Nucleus accumbens (tissue), 56 donors: ENCODE results near the gene SORCS2.

Source experiments
- DNase-seq, 56 donors: peaks; one replicate each; lab custom pipeline; 2025; lab: John Stamatoyannopoulos, UW

Gene SORCS2

DNA sequence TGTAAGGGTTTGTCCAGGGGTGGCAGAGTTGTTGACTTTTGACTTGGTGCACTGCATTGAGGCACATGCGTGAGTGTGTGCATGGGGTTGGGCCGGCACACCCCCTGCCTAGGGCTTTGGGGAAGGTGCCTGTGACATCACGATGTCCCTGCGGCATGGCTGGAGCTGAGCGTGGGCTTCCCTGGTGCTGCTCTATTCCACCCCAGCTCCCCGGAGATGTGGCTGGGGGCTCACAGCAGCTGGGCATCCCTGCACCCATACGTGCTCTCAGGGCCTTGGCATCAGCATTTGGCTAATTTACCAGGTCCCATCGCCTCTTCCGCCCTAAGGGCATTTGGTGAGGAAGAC, 236.7 kb downstream of the SORCS2 start:
- no peak for DNase-seq

DNA sequence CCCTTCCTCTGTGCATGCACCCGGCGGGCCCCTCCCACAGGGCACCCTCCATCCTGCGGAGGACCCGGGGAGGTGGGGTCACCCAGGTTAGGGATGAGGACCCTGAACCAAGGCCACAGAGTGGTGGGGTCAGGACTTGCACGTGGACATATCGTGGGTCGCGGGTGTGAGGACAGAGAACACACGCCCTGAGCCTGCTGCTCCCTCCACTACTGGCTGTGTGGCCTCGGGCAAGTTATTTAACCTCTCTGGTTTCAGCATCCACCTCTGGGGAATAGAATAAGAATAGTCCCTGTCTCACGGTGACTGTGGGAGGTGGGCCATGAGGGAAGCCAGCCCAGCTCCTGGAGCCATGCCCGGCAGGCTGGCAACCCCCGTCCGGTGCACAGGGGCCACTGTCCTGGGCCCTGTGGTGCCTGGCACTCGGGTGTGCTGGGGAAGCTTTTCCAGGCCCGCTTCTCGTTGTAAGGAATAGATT, 237.3 kb downstream of the SORCS2 start:
- no peak for DNase-seq

DNA sequence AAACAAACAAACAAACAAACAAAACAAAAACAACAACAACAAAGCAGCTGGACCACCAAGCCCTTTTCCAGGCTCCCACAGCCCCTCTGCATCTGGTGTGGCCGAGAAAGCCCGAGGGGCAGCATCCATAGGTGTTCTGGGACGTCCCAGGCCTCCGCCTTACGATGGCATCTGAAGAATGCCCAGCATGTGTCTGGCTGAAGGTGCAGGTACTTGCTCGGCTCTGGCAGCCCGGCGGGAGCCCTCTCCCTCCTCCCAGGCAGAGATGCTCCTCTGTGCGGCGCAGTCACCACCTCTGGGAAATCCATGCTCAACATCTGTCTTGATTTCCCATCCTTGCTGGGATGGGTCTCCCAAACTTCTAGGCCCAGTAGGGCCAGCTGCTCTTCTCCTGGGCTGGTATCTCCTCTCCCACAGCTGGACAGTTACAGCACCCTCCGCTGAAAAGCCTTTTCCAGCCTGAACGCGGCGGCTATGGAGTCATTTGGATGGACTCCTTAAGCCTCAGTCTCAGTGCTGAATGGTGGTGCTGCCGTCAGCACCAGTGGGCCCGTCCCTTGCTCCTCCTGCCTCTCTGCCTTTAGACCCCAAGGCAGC, 238.1 kb downstream of the SORCS2 start:
- no peak for DNase-seq

DNA sequence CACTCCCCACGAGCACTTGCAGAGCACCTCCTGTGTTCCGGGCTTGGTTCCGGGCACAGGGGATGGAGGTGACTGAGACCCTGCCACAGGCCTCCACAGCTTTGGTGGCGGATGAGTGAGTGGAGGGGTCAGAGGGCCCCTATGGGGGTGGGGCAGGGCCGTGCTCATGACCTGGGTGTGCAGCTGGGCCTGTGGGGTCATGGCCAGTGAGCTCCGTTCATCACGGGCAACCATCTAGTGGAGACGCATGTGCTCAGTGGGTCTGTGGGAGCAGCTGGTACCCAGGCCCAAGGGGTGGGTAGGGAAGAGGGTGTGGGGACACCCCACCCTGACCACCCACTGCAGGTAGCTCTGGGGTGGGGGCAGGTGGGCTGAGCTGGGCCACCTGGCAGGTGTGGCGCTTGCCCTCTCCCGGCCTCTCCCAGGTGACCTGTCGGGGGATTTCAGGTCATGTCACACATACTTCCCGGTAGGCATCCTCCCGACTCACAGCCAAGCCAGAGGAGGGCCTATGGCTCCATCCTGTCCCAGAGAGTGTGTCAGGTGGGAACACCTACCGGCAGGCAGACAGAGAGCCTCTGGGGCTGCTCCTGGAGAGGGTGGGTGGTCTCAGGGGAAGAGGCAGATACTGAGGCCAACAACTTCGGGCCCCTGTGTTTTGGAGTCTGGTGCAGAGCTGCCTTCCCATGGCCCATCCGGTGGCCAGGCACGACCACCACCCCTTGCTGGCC, 238.8 kb downstream of the SORCS2 start:
- DNase-seq, result no peak

DNA sequence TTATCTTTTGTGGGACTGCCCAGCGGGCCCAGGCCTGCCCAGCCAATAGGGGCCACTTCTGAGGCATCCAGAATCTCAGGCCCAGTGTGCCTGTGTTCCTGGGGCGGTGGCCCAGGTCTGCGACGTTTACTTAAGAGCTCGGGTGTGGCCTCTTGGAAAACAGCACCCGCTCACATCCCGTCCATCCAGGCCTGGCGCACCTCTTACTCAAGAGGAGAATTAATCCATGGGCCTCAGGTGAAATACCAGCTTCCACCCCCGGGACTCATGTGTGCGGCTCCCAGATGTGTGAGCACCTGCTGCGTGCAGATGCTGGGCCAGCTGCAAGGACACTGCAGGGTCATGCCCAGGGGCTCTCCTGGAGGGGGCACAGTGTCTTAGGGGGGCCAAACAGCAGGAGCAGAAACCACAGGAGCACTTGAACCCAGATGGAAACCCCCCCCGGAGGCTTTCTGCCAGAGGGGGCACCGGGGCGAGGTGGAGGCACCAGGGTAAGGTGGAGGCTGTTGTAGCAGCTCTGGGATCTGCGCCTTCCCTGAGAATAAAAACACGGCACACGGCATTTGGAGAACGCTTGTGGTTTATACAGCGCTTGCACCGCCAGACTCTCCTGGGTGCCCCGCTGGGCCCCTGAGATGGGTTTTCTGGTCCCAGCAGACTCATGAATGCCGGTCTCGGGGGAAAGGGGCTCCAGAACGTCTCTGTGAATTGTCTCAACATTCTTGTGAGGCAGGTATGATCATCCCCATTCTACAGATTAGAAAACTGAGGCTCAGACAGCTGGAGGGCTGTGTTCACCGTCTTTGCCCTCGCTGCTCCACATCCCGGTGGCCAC, 239.6 kb downstream of the SORCS2 start:
- DNase-seq, result no peak

DNA sequence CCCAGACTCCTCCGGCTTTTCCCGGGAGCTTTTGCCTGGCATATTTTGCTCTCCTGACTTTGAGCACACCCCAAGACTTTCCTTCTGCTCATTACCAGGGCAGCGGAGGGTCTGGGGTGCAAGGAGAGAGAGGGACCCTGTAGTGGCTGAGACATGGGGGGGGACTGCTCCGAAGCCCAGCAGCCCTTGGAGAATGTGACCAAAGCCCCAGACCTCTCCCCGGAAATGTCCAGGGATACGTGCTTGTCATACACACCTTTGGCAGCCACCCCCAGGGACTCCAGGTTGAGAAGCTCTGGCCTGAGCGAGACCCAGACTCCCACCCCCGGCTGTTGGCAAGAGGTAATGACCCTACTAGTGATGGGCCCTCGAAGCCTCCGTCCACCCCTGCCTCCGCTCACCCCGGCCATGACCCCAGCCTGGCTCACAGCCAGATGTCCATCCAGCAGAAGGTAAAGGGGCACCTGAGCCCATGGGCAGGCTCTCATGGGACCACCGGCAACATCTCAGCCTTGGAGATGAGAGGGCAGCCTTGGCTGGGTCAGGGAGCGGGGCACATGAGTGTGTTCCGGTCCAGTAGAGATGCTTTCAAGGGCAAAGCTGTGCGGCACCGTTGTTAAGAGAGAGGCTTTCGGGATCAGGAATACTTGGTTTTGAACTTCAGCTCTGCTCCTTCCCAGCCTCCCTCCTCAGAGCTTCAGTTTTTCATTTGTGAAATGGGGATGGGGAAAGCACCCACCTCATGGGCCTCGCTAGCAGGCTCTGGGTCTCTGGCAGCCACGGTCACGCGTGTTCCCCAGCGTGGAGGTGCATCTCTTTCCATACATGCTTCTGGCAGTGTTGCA, 240.4 kb downstream of the SORCS2 start:
- DNase-seq, result no peak

DNA sequence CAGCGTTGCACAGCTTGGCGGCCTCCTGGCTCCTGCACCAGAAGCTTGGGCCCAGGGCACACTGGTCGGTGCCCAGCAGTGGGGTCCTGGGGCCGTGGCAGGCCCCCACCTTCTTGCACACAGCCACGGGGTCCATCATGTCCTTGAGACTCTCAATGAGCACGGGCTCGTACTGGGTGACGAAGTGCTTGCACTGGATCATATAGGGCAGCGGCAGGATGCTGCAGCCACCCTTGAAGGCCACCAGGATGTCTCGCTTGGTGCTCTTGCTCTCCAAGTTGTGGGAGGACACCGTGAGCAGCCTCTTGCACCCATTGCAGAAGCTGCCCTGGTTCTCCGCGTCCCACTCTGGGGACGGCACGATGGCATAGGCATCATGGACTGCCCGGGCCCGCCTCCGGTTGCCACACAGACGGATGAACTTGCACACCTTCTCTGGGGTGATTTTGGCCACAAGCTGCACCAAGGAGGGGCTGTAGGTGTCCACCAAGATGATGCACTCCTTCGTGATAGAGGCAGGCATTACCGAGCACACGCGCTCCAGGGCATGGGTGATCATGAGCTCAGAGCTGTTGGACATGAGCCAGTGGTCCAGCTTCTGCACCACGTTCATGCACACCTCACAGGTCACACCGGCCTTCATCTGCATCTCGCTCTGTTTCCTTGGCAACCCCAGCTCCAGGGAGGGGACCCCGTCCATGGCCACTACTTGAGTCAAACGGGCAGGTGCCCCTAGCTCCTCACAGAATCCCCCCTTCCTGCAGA, 241.2 kb downstream of the SORCS2 start:
- DNase-seq, result no peak

DNA sequence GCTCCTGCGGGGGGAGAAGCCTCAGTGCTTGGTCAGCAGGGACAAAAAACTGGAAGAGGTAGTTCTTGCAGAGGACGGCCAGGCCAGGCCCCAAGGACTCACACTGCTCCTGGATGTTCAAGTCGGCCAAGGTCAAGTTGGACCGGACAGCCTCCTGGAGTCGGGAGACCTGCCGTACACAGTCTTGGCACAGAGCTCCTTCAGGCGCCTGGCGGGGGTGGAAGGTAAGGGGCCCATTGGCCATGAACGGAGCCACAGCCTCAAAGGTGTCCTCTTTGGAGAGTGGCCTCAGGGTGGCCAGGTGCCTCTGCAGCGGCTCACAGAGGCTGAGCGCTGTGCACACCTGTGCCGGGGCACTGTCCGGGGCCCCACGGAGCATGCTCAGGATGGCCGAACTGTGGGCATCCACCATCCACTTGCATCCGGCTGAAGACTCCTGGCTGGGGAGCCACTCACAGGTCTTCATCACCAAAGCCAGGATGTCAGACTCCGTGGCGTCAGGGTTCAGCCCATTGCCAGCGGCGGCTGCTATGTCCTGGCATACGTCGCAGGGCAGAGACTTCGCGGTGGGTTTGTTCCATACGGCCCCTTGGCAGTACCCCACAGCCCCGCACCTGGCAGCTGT, 241.9 kb downstream of the SORCS2 start:
- no peak for DNase-seq

DNA sequence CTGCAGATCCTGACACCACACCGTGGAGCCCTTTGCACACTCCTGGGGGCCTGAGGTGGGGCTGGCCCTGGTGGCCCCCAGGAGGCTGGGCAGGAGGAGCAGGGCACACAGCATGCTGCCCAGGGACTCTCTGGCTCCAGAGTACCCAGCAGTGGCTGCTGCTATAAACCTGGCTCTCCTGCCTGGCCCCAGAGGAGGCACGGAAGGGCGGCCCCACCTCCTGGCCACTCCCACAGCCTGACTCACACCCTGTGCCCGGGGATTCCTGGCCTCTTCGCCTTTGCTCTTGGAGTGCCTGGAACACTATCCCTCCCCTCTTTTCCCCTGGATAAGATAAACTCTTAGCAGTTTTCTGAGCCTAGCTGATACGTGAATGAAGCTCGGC, 242.4 kb downstream of the SORCS2 start, which contains the start of gene PSAPL1:
PSAPL1 (minus strand) TSS at position 165 of the 385 bp plus-strand sequence; CDS start at position 114, 51 bp downstream.
- DNase-seq, result no peak

DNA sequence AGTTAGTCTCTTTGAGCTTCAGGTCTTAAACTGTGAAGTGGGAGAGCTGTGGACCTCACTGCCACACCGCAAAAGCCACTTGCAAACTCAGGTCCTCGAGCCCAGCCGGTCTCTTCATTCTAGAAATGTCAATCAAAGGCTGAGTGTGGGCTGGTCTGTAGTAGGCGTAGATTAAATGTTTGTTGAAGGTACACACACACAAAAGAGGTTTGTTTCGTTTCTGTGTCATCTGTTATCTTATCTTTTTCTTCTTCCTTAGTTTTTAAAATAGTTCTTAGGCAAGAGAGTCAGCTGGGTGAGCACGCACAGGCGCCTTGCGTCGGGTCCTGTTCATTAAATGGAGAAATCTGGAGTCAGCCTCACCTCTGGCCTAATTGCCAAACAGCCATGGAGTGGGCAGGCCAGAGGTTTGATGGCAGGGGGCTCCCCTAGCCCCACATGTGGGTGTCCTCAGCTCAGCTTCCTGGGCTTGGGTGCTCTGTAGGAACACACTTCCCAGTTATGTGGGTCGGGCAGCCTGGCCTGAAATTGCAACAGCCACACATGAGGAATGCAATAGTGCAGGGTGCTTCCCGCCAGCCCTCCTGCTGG, 243.2 kb downstream of the SORCS2 start:
- no peak for DNase-seq

DNA sequence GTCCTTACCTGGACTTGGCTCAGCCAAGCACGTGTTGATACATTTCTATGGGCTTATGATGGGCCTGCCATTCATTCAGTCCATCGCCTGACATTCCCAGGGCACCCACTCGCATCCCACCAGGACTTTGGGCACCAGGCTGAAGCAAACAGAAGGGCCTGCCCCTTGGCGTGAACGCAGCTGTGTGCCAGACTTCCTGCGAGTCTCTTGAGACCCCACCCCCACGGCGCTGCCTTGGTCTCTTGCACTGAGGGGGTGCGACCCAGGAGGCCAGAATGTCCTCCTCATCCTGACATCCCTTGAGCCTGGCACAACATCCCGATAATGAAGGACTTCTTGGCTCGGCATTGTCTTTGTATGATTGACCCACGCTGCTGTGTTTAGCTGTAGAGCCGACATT, 243.9 kb downstream of the SORCS2 start:
- DNase-seq, result no peak

DNA sequence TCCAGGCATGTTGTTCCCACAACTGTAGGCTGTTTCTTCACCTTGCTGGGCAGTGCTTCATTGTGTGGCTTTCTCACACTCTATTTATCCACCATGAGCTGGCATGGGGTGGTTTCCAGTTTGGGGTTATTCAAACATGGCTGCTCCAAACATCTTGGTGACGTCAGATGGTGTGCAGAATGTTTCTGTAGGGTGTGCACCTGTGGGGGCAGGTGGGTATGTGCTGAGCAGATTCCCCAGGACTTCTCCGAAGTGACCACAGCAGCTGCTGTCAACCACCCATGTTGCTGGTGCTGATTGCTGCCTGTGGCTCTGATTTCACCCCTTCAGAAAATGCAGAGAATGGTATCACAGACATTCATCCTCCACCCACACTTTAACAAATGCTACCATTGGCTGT, 247.4 kb downstream of the SORCS2 start:
- no peak for DNase-seq

DNA sequence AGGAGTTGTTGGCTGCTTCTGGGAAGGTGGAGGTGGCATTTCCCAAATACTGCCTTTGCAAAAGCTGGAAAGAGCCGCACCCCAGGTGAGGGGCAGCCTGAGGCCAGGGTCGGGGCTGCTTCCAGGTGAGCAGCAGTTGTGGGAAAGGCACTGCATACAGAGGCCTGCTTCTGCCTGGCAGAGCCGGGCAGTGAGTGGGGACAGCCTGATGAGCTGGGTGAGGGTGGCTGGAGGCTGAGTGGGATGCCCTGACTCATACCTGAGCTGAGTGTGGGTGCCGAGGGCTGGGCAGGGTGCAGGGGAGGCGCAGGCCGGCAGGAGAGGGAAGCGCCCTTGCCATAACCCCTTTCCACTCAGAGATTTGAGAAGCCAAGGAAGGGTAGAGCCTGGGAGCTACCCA, 248.9 kb downstream of the SORCS2 start:
- peak in 1 of 56 donors; percentile 13 for DNase-seq

DNA sequence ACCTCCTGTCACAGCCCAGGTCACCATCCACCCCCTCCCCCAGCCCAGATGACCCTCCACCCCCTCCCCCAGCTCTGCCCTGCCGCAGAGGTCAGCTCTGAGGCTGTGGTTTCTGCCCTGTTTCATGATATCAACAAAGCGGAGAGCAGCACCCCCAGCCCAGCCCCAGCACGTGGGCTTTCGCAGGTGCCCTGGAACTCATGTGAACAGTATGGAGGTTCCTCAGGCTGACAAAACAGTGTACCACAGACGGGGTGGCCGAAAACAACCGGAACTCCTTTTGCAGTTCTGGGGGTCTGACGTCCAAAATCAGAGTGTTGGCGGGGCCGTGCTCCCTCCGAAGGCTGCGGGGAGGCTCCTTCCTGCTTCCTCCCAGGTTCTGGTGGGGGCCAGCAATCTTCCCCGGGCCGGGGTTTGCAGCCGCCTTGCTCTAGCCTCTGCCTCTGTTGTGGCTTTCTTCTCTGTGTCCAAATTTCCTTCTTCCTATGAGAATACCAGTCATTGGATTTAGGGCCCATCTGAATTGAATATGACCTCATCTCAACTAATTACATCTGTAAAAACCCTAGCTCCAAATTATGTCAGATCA, 250.3 kb downstream of the SORCS2 start:
- no peak for DNase-seq

DNA sequence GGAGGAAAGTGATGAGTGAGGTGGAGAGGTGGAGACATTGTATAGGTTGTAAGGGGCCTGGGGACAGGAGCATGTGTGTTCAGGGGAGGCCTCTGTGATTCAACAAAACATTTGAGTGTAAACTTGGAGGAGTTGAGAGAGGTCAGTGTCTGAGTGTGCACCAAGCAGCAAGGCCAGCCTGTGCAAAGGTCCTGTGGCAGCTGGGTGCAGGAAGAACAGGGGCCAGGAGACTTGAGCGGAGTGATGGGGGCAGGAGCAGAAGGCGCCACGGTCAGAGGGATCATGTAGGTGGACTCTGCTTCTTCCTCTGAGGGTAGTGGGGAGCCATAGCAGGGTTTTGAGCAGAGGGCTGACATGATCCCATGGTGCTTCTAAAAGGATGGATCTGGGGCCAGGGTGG, 252.0 kb downstream of the SORCS2 start:
- DNase-seq, result no peak

DNA sequence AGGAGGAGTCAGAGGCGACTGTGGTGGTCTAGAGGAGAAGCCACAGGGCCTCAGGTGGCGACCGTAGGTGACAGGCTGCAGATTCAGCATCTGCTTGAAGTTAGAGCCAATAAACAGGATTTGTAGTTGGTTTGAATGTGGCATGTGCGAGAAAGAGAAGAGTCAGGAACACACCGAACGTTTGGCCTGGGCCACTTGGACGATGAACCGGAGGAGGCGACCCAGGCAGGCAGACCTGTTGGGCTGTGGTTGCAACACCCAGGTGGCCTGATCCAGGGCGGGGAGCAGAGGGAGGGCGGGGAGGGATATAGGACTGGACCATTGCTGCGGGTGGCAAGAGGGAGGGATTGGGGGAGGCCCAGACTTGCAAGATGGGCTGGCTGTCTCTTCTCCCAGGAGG, 252.4 kb downstream of the SORCS2 start:
- DNase-seq, result no peak

DNA sequence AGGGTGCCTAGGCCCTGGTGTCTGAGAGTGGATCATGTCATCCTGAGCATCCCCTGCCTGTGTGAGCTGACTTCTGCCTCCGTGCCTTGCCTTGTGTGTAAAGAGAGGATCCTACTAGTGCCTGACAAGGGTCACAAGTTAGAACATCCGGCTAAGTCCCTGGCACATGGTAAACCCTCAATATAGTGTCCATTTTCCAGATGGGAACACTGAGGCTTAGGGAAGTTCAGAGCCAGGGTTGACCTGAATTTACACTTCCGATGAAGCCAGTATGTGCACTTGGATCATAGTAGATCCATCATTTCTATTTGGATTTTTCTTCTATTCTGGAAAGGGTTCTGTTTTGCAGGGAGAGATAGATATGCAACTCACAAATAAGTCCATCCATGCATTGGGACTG, 254.9 kb downstream of the SORCS2 start:
- DNase-seq, result no peak

DNA sequence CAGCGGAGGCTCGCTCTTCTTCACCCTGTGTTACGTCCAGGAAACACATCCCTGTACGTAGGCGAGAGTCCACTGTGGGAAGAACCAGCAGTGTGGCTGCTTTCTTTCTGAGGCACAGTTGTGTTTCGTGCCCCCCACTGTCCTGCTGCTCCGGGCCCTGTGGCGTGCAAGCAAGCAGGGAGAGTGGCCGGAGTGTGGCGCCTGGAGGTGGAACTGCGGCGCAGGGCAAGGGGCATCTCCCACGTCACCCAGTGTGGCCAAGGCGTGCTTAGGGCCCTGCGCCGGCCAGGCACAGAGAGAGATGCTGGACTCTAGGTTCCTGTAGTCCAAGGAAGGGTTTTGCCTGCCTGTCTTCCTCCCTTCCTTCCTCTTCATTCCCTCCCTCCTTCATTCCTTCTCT, 255.7 kb downstream of the SORCS2 start:
- DNase-seq, result no peak
